HG02610 (cell line): ENCODE data around the gene ZNF879.

Source experiments
- ATAC-seq: cut with Tn5 transposase; IDR thresholded peaks from one replicate; pipeline ENCODE4 v1.9.1; 2021; ENCODE audit warnings: mild to moderate bottlenecking, moderate library complexity; ENCODE audit not compliant: unreplicated experiment

ZNF879 gene

GRCh38 chr5:179006564-179006963, 17.0 kb upstream of the ZNF879 start:
- ATAC-seq: no peak

- ATAC-seq: no peak
These were observed 14.9 kb upstream of the ZNF879 start for GRCh38 chr5:179008667-179009066.

- no peak for ATAC-seq
These were observed 9.5 kb downstream of the ZNF879 start for GRCh38 chr5:179033004-179033580.

GRCh38 chr5:179044765-179045164, 21.2 kb downstream of the ZNF879 start:
- ATAC-seq: no peak

GRCh38 chr5:179051784-179052183, 28.2 kb downstream of the ZNF879 start:
- ATAC-seq: no peak

GRCh38 chr5:179054036-179054785, 30.6 kb downstream of the ZNF879 start:
- no peak for ATAC-seq

GRCh38 chr5:179054876-179055275, 31.3 kb downstream of the ZNF879 start:
- ATAC-seq: no peak

- ATAC-seq: no peak
These were observed 31.8 kb downstream of the ZNF879 start for GRCh38 chr5:179055436-179055835.

GRCh38 chr5:179055841-179056240, 32.2 kb downstream of the ZNF879 start:
- ATAC-seq: no peak

GRCh38 chr5:179060116-179061008, 36.8 kb downstream of the ZNF879 start, which contains the start of gene ZNF354C:
Gene ZNF354C, plus strand, starts transcription at chr5:179060373. Its CDS starts 1,696 bp downstream, at chr5:179062069.
- ATAC-seq: no peak

- ATAC-seq: no peak
These were observed 37.4 kb downstream of the ZNF879 start for GRCh38 chr5:179061025-179061424.

- no peak for ATAC-seq
These were observed 42.1 kb downstream of the ZNF879 start for GRCh38 chr5:179065703-179066102.

- no peak for ATAC-seq
These were observed 55.8 kb downstream of the ZNF879 start for GRCh38 chr5:179079165-179079987.

GRCh38 chr5:179080724-179081123, 57.1 kb downstream of the ZNF879 start:
- no peak for ATAC-seq
